ENCODE results near the gene PPP1R1C.

PPP1R1C gene

DNA sequence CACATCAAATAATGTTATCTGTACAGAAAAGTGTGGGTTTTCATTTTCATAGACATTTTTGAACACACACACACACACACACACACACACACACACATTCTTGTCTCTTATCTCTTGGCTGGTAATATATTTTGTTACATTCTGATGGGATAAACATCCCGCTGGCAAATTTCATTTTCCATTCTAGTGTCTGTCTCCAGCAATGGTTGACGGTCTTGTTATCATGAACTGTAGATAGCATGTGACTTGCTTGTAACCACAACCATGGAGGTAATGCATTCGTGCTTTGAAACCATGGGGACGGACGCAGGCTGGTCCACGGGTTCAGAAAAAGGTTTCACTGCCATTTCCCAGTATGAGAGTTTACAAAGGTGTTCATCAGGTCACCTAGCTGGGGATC lies 156.4 kb downstream of the PPP1R1C start:
- TF ChIP-seq, protein P1, sequence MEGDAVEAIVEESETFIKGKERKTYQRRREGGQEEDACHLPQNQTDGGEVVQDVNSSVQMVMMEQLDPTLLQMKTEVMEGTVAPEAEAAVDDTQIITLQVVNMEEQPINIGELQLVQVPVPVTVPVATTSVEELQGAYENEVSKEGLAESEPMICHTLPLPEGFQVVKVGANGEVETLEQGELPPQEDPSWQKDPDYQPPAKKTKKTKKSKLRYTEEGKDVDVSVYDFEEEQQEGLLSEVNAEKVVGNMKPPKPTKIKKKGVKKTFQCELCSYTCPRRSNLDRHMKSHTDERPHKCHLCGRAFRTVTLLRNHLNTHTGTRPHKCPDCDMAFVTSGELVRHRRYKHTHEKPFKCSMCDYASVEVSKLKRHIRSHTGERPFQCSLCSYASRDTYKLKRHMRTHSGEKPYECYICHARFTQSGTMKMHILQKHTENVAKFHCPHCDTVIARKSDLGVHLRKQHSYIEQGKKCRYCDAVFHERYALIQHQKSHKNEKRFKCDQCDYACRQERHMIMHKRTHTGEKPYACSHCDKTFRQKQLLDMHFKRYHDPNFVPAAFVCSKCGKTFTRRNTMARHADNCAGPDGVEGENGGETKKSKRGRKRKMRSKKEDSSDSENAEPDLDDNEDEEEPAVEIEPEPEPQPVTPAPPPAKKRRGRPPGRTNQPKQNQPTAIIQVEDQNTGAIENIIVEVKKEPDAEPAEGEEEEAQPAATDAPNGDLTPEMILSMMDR (IDR thresholded peaks at IDR 0.05; ENCODE audit: low read depth, low read length) = no peak
- no peak overlapping the region for H3K4me3 ChIP-seq (ENCODE audit: low read depth, low read length)

- no peak overlapping the region for H3K4me3 ChIP-seq (ENCODE audit: low read depth, low read length)
- TF ChIP-seq, protein P1 (IDR thresholded peaks at IDR 0.05; ENCODE audit: low read depth, low read length) = no peak
Measured at GRCh38 chr2:182144041-182144775, 158.6 kb downstream of the PPP1R1C start.

DNA sequence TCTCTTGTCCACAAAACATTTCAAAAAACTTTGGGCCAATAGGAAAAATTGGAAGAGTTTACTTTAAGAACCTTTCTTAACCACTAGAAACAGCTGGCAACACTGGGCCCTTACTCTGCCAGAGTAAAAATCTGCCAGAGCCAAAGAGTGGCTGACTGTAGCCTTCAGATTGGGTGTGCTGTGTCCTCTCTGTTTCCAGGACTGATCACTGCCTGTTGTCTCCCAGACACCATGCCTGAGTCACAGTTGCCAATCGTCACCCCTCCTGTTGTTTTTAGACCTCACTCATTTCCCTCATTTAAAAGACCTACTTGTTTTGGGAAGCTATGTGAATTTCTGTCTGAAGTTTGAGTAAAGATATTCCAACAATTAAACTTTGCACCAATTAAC lies 159.1 kb downstream of the PPP1R1C start:
- H3K4me3 ChIP-seq (ENCODE audit: low read depth, low read length) = no peak overlapping the region
- TF ChIP-seq, protein P1 (IDR thresholded peaks at IDR 0.05; ENCODE audit: low read depth, low read length) = no peak

DNA sequence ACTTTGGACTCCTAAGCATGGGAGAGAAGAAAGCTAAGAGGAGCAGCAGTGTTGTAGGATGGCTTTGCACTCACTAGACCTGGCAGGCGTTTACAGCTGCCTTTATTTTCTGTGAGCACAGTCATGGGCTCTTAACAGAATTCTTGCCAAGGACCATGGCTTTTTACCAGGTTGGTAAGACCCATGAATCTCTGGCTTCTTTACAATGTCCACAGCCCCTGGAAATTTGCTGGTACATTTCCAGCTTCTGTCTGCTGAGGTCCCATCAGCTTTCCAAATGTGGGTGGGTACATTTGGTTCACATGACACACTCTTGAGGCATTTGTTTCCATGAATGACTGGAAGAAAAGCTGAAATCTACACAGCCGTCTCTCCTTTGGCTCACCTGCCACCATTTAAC lies 162.7 kb downstream of the PPP1R1C start:
- TF ChIP-seq, protein P1 (IDR thresholded peaks at IDR 0.05; ENCODE audit: low read depth, low read length) = no peak
- H3K4me3 ChIP-seq (ENCODE audit: low read depth, low read length) = no peak overlapping the region

DNA sequence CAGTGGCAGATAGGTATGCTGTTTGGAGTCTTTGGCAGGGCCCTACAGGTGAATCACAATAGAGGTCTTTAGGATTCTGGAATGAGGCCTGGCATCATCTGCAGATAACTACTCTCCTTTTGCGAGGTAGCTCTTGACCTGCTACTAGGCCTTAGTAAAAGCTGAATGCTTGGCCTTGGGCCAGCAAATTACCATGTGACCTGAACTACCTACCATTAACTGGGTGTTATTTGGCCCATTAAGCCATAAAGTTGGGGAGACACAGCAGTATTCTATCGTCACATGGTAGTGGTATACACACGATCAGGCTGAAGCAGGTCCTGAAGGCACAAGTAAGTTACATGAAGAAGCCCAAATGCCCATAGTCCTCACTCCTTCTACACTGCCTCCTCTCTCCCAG lies 178.2 kb downstream of the PPP1R1C start:
- TF ChIP-seq, protein P1 (IDR thresholded peaks at IDR 0.05; ENCODE audit: low read depth, low read length) = no peak

DNA sequence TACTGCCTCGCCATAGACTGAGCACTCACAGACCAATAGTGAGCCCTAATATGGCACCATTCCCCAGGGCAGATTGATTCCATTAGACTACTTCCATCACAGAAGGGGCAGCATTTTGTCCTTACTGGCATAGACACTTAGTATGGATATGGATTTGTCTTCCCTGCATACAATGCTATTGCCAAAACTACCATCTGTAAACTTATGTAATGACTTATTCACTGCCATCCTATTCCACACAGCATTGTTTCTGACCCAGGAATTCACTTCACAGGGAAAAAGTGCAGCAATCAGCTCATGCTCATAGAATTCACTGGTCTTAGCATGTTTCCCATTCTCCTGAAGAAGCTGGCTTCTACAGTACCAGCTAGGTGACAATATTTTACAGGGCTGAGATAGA lies 179.0 kb downstream of the PPP1R1C start:
- H3K4me3 ChIP-seq (ENCODE audit: low read depth, low read length) = no peak overlapping the region
- TF ChIP-seq, protein P1 (IDR thresholded peaks at IDR 0.05; ENCODE audit: low read depth, low read length) = no peak

More for the DNA sequence above, 178.2 kb downstream of the PPP1R1C start:
- H3K4me3 ChIP-seq (ENCODE audit: low read depth, low read length) = no peak overlapping the region

DNA sequence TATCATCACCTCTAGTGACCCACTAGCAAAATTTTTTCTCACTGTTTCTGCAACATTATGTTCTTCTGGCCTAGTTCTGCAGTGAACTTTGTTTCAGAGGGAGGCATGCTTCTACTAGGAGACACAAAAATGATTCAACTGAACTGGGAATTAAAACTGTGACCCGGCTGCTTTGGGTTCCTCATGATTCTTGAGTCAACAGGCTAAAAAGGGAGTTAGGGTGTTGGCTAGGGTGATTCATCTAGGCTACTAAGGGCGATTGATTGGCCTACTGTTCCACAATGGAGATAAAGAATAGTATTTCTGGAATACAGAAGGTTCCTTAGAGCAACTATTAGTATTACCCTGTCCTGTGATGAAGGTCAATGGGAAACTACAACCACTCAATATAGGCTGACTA lies 179.5 kb downstream of the PPP1R1C start:
- TF ChIP-seq, protein P1 (IDR thresholded peaks at IDR 0.05; ENCODE audit: low read depth, low read length) = no peak
- no peak overlapping the region for H3K4me3 ChIP-seq (ENCODE audit: low read depth, low read length)

All from WI38 (cell line).